ENCODE results near the gene SP9.

The SP9 gene

DNA sequence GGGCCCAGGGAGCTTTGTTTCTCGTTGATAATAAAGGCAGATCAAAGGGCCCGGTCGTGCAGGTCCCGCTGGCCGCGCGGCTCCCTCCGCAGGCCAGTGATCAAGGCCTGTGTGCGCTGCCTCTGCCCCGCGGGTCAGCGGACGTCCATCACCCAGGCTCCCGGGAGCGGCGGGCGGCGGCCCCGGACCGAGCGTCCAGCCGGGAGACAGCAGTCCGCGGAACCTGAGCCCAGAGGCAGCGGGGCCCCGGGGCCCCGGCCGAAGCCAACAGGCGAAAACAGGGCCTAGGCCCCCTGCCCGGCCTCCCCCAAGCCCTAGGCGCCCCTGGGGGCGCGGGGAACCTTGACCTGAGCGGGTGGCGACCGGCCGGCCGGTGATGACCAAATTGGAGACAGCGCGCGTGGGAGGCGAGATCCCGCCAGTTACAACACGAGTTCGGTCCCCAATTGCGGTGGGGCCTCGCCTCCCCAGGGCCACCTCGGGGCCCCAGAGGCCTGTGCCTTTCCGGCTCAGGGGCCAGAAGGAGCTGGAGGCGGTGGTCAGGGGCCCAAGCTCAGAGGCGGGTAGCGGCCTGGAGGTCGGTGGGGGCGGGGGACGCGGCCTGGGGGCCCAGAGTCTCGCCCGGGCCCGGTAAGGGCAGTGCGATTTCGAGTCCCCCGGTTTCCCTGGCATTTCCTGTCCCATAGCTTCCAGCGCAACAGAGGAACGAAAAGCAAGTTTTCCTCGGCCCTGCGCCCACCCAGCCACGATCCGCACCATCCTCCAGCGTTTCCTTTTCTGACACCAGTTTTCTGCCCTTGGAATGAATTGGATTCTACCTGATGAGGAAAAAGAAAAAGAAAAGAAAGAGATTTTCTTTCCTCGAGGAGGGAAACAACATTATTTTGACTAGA, 5.9 kb downstream of the SP9 start:
- H4K20me1 ChIP-seq (ENCODE audit: insufficient read depth, low read length) = no peaks in the 10 kb centered on the region
- no peak overlapping the region for H3K9ac ChIP-seq (ENCODE audit: low read length)
- H3K4me1 ChIP-seq (ENCODE audit: insufficient read depth, low read length, severe bottlenecking) = peaks cover 54% of the 10 kb centered on the region
- H3K4me3 ChIP-seq (ENCODE audit: low read depth, low read length, poor library complexity, severe bottlenecking) = no peak overlapping the region
- no peaks in the 10 kb centered on the region for H3F3A ChIP-seq (ENCODE audit: insufficient read depth, low read length)
- H2AFZ ChIP-seq (ENCODE audit: low read length) = no peak overlapping the region
- peaks cover 4% of the 10 kb centered on the region; the same call in 1 of the 2 replicates for H3K27me3 ChIP-seq (ENCODE audit: insufficient read depth, low read length)
- TF ChIP-seq, protein P1, sequence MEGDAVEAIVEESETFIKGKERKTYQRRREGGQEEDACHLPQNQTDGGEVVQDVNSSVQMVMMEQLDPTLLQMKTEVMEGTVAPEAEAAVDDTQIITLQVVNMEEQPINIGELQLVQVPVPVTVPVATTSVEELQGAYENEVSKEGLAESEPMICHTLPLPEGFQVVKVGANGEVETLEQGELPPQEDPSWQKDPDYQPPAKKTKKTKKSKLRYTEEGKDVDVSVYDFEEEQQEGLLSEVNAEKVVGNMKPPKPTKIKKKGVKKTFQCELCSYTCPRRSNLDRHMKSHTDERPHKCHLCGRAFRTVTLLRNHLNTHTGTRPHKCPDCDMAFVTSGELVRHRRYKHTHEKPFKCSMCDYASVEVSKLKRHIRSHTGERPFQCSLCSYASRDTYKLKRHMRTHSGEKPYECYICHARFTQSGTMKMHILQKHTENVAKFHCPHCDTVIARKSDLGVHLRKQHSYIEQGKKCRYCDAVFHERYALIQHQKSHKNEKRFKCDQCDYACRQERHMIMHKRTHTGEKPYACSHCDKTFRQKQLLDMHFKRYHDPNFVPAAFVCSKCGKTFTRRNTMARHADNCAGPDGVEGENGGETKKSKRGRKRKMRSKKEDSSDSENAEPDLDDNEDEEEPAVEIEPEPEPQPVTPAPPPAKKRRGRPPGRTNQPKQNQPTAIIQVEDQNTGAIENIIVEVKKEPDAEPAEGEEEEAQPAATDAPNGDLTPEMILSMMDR (IDR thresholded peaks at IDR 0.05; ENCODE audit: low read length) = no peak
- no peaks in the 10 kb centered on the region for H3K9me3 ChIP-seq (ENCODE audit: low read length)
- no peak overlapping the region for H3K27ac ChIP-seq (ENCODE audit: low read depth, low read length, poor library complexity, severe bottlenecking)
- H3K79me2 ChIP-seq (ENCODE audit: insufficient read depth, low read length) = no peaks in the 10 kb centered on the region
- H3K4me2 ChIP-seq (ENCODE audit: low read length) = peak overlapping the region; percentile 7; the same call in 1 of the 2 replicates
- no peaks in the 10 kb centered on the region for H3K9me2 ChIP-seq (ENCODE audit: low read depth, low read length)
- no peaks in the 10 kb centered on the region for H3K36me3 ChIP-seq (ENCODE audit: insufficient read depth, low read length)

DNA sequence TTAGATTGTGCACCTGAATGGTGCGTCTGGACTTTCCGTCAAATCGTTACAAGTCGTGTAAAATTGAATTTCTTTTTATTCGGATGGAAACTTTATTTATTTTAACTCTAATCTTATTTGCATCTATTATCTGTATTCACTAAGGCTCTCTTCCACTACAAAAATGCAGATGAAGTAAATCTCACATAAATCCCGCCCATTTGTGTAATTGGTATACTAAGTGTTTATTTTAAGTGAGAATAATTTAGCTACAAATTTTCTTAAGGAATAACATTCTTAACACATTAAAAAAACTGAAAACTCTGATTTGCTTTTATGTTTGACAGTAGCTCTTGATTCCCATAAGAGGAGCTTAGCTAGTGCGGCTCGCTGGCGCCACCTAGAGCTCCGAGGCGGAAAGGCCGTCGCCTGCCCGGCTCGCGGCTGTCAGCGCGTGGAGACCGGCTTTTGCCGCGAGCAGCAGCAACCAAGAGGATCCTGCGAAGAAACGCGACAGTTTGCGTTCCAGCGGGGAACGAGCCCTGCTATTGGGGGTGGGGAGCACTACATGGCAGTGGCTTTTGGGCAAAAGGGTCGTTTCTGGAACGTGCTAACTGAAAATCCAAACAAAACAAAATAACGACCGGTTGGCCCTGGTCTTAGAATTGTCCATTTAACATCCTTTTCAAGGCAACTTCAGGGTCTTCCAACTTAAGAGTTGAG, 6.7 kb downstream of the SP9 start:
- Histone ChIP-seq H3K27ac (ENCODE audit: low read depth, low read length, poor library complexity, severe bottlenecking) (no peak overlapping the region), H3K36me3 (ENCODE audit: insufficient read depth, low read length) (no peaks in the 10 kb centered on the region), H3K4me1 (ENCODE audit: insufficient read depth, low read length, severe bottlenecking) (peaks cover 54% of the 10 kb centered on the region), H3K9me2 (ENCODE audit: low read depth, low read length) (no peaks in the 10 kb centered on the region), H4K20me1 (ENCODE audit: insufficient read depth, low read length) (no peaks in the 10 kb centered on the region), H3K9me3 (ENCODE audit: low read length) (no peaks in the 10 kb centered on the region), H3F3A (ENCODE audit: insufficient read depth, low read length) (no peaks in the 10 kb centered on the region), H3K79me2 (ENCODE audit: insufficient read depth, low read length) (no peaks in the 10 kb centered on the region), H3K4me2 (ENCODE audit: low read length) (peak overlapping the region; percentile 67), H3K27me3 (ENCODE audit: insufficient read depth, low read length) (peaks cover 4% of the 10 kb centered on the region; the same call in 1 of the 2 replicates), H2AFZ (ENCODE audit: low read length) (no peak overlapping the region), H3K4me3 (ENCODE audit: low read depth, low read length, poor library complexity, severe bottlenecking) (peak overlapping the region; percentile 49), H3K9ac (ENCODE audit: low read length) (no peak overlapping the region; the same call in 1 of the 2 replicates)
- TF ChIP-seq, protein P1 (IDR thresholded peaks at IDR 0.05; ENCODE audit: low read length) = peak; percentile 98
- TF ChIP-seq EZH2 (IDR thresholded peaks at IDR 0.05; ENCODE audit: borderline replicate concordance, low read length) = no peak

DNA sequence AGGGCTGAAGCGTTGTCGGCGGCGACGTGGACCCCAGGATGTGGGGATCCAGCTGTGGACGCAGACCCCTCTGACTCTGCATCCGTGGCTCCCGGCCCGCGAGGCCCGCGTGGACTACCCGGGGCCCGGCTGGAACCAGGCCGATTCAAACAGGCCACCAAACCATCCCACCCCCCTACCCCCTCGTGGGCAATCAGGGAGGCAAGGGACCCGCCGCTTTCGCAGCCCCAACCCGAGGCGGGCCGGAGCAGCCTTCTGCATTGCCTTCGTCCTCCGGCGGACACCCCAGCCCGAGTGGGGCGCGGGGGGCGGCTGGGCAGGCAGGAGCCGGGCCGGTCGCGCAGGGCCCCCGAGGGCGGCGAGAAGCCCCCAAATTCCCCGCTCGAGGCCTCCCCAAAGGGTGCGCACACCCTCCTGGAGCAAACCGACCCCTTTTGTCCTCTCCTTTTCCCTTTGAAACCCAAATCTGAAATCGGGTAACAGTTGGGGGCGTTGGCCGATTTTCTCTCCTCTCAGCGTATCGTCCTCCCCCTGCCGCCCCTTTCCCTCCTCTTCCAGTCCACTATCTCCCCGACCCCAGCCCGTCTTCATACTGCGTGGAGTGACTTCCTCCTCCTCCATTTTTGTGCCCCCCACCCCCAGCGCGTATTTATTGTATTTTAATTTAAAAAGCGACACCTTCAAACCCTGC, 7.4 kb downstream of the SP9 start:
- no peaks in the 10 kb centered on the region for H3K79me2 ChIP-seq (ENCODE audit: insufficient read depth, low read length)
- peaks cover 54% of the 10 kb centered on the region for H3K4me1 ChIP-seq (ENCODE audit: insufficient read depth, low read length, severe bottlenecking)
- H4K20me1 ChIP-seq (ENCODE audit: insufficient read depth, low read length) = no peaks in the 10 kb centered on the region
- peaks cover 4% of the 10 kb centered on the region; the same call in 1 of the 2 replicates for H3K27me3 ChIP-seq (ENCODE audit: insufficient read depth, low read length)
- no peaks in the 10 kb centered on the region for H3F3A ChIP-seq (ENCODE audit: insufficient read depth, low read length)
- H3K27ac ChIP-seq (ENCODE audit: low read depth, low read length, poor library complexity, severe bottlenecking) = no peak overlapping the region
- no peaks in the 10 kb centered on the region for H3K9me2 ChIP-seq (ENCODE audit: low read depth, low read length)
- no peak overlapping the region for H2AFZ ChIP-seq (ENCODE audit: low read length)
- no peaks in the 10 kb centered on the region for H3K36me3 ChIP-seq (ENCODE audit: insufficient read depth, low read length)
- H3K4me3 ChIP-seq (ENCODE audit: low read depth, low read length, poor library complexity, severe bottlenecking) = peak overlapping the region; percentile 49
- TF ChIP-seq, protein P1 (IDR thresholded peaks at IDR 0.05; ENCODE audit: low read length) = no peak
- TF ChIP-seq EZH2 (IDR thresholded peaks at IDR 0.05; ENCODE audit: borderline replicate concordance, low read length) = no peak
- peak overlapping the region; percentile 67 for H3K4me2 ChIP-seq (ENCODE audit: low read length)
- no peaks in the 10 kb centered on the region for H3K9me3 ChIP-seq (ENCODE audit: low read length)
- H3K9ac ChIP-seq (ENCODE audit: low read length) = no peak overlapping the region; the same call in 1 of the 2 replicates
